ENCODE measurements around the gene RPS27. TPM values are rescaled to one million over a fixed set of nuclear protein-coding genes. Genes with fewer than 3 reads are reported as not detected.

RPS27 gene
- total and polyA plus RNA-seq, 2 of the 13 experiments (the other 11 are each of a cell fraction or from before 2014, with no cell fraction given) = 3,737 to 9,964 TPM

- TF ChIP-seq HNF1A (IDR thresholded peaks at IDR 0.05; ENCODE audit: low read depth) (no peak), HNF1A (CRISPR knock-in tag; IDR thresholded peaks at IDR 0.05; ENCODE audit: borderline replicate concordance) (peak; percentile 48; the same call in 1 of the 2 replicates), HDAC2 (CRISPR knock-in tag; IDR thresholded peaks at IDR 0.05) (peak; percentile 45; the same call in 1 of the 2 replicates), ZNF343 (CRISPR knock-in tag; IDR thresholded peaks at IDR 0.05) (peak; percentile 85; the same call in 1 of the 2 replicates), KDM1A (CRISPR knock-in tag; IDR thresholded peaks at IDR 0.05) (no peak), ZSCAN9 (CRISPR knock-in tag; IDR thresholded peaks at IDR 0.05; ENCODE audit: borderline replicate concordance) (peak; percentile 74; the same call in 1 of the 2 replicates), ZSCAN31 (CRISPR knock-in tag; IDR thresholded peaks at IDR 0.05; ENCODE audit: low read depth) (peak; percentile 89), DRAP1 (CRISPR knock-in tag; IDR thresholded peaks at IDR 0.05) (peak; percentile 72), SALL2 (CRISPR knock-in tag; IDR thresholded peaks at IDR 0.05) (peak; percentile 68; the same call in 1 of the 2 replicates), KLF13 (CRISPR knock-in tag; IDR thresholded peaks at IDR 0.05) (no peak), ZNF512B (CRISPR knock-in tag; IDR thresholded peaks at IDR 0.05; ENCODE audit: borderline replicate concordance) (peak; percentile 91; the same call in 1 of the 2 replicates), AHR (CRISPR knock-in tag; IDR thresholded peaks at IDR 0.05) (no peak), ZNF160 (CRISPR knock-in tag; IDR thresholded peaks at IDR 0.05) (peak; percentile 35; the same call in 1 of the 2 replicates), ZNF678 (CRISPR knock-in tag; IDR thresholded peaks at IDR 0.05) (no peak), PAWR (CRISPR knock-in tag; IDR thresholded peaks at IDR 0.05; ENCODE audit: borderline replicate concordance) (no peak)
- TF ChIP-seq, protein P1, sequence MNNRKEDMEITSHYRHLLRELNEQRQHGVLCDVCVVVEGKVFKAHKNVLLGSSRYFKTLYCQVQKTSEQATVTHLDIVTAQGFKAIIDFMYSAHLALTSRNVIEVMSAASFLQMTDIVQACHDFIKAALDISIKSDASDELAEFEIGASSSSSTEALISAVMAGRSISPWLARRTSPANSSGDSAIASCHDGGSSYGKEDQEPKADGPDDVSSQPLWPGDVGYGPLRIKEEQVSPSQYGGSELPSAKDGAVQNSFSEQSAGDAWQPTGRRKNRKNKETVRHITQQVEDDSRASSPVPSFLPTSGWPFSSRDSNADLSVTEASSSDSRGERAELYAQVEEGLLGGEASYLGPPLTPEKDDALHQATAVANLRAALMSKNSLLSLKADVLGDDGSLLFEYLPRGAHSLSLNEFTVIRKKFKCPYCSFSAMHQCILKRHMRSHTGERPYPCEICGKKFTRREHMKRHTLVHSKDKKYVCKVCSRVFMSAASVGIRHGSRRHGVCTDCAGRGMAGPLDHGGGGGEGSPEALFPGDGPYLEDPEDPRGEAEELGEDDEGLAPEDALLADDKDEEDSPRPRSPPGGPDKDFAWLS (CRISPR knock-in tag; IDR thresholded peaks at IDR 0.05; ENCODE audit: borderline replicate concordance) = no peak
- TF ChIP-seq, protein P2, sequence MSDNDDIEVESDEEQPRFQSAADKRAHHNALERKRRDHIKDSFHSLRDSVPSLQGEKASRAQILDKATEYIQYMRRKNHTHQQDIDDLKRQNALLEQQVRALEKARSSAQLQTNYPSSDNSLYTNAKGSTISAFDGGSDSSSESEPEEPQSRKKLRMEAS (IDR thresholded peaks at IDR 0.05) = peak; percentile 94
- TF ChIP-seq, protein P3, sequence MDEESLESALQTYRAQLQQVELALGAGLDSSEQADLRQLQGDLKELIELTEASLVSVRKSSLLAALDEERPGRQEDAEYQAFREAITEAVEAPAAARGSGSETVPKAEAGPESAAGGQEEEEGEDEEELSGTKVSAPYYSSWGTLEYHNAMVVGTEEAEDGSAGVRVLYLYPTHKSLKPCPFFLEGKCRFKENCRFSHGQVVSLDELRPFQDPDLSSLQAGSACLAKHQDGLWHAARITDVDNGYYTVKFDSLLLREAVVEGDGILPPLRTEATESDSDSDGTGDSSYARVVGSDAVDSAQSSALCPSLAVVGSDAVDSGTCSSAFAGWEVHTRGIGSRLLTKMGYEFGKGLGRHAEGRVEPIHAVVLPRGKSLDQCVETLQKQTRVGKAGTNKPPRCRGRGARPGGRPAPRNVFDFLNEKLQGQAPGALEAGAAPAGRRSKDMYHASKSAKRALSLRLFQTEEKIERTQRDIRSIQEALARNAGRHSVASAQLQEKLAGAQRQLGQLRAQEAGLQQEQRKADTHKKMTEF (CRISPR knock-in tag; IDR thresholded peaks at IDR 0.05) = peak; percentile 67
These were observed 23.2 kb upstream of the RPS27 start, which contains the start of gene CREB3L4 (continued) for GRCh38 chr1:153967107-153967999.
